ENCODE results near the gene EVA1A. TPM values are rescaled to one million over a fixed set of nuclear protein-coding genes. Genes with fewer than 3 reads are reported as not detected.

The EVA1A gene
- polyA plus RNA-seq, 3 donors, result not detected

- 70% methylated on average over 2 of the region's 5 CpGs for WGBS (ENCODE audit: insufficient coverage)
- H3K36me3 Mint-ChIP-seq, result no peaks in the 10 kb centered on the region
- no peak overlapping the region for H3K27ac ChIP-seq (ENCODE audit: low read depth in 1 of 2, low read length in 2 of 2)
- no peaks in the 10 kb centered on the region for H3K4me1 Mint-ChIP-seq
- peaks cover 0 to 5% (median under 1%) of the 10 kb centered on the region in 7 donors for H3K9me3 Mint-ChIP-seq
- no peak overlapping the region for H3K4me3 ChIP-seq (replicated peaks in 1 of 3; ENCODE audit: low read depth in 2 of 3, low read length in 3 of 3)
- no peaks in the 10 kb centered on the region for H3K9me3 ChIP-seq (replicated peaks in 1 of 2; ENCODE audit: control insufficient read depth in 1 of 2, insufficient read depth in 1 of 2, low read length in 2 of 2)
- intact Hi-C loops (cut with micrococcal nuclease), result no loop called here
- no peaks in the 10 kb centered on the region for H3K4me1 ChIP-seq (ENCODE audit: control insufficient read depth in 1 of 2, insufficient read depth in 2 of 2, low read length in 2 of 2)
- no peak overlapping the region for H3K4me2 ChIP-seq (replicated peaks; ENCODE audit: extremely low read depth, low read length, poor library complexity, severe bottlenecking)
- DNase-seq, result no peak
- H2AFZ ChIP-seq (ENCODE audit: insufficient read depth, low read depth, low read length, poor library complexity, severe bottlenecking), result no peak overlapping the region
- no peaks in the 10 kb centered on the region for H3K36me3 ChIP-seq (replicated peaks in 1 of 2; ENCODE audit: control insufficient read depth in 1 of 2, insufficient read depth in 2 of 2, low read length in 2 of 2)
- H3K27ac Mint-ChIP-seq, result no peak overlapping the region
- H4K20me1 ChIP-seq (ENCODE audit: insufficient read depth, low read length), result no peaks in the 10 kb centered on the region
- peaks cover 0 to 2% (median 2%) of the 10 kb centered on the region in 3 donors for H3K27me3 Mint-ChIP-seq (ENCODE audit: low read depth in 3 of 3)
- no peak overlapping the region for H3K9ac ChIP-seq (ENCODE audit: insufficient read depth, low read length, poor library complexity, severe bottlenecking)
- H3K4me3 Mint-ChIP-seq, result no peak overlapping the region
- no peaks in the 10 kb centered on the region for H3K79me2 ChIP-seq (ENCODE audit: insufficient read depth, low read length)
- H3K27me3 ChIP-seq (ENCODE audit: control insufficient read depth in 2 of 2, insufficient read depth in 2 of 2, low read length in 2 of 2), result no peaks in the 10 kb centered on the region
- TF ChIP-seq CTCF (IDR thresholded peaks at IDR 0.05), result no peak
Measured at GRCh38 chr2:75525434-75526310, 35.1 kb downstream of the EVA1A start.

GRCh38 chr2:75524276-75524911, 36.3 kb downstream of the EVA1A start:
- Mint-ChIP-seq H3K4me3 (no peak overlapping the region), H3K27me3 (ENCODE audit: low read depth in 3 of 3) (peaks cover 0 to 2% (median 2%) of the 10 kb centered on the region in 3 donors), H3K9me3 (peaks cover 0 to 5% (median 1%) of the 10 kb centered on the region in 7 donors), H3K27ac (no peak overlapping the region), H3K36me3 (no peaks in the 10 kb centered on the region), H3K4me1 (no peaks in the 10 kb centered on the region)
- H3K4me1 ChIP-seq (ENCODE audit: control insufficient read depth in 1 of 2, insufficient read depth in 2 of 2, low read length in 2 of 2), result no peaks in the 10 kb centered on the region
- no peak for TF ChIP-seq CTCF (IDR thresholded peaks at IDR 0.05)
- H3K27me3 ChIP-seq (ENCODE audit: control insufficient read depth in 2 of 2, insufficient read depth in 2 of 2, low read length in 2 of 2), result no peaks in the 10 kb centered on the region
- H3K9ac ChIP-seq (ENCODE audit: insufficient read depth, low read length, poor library complexity, severe bottlenecking), result no peak overlapping the region
- H2AFZ ChIP-seq (ENCODE audit: insufficient read depth, low read depth, low read length, poor library complexity, severe bottlenecking), result no peak overlapping the region
- no peaks in the 10 kb centered on the region for H3K36me3 ChIP-seq (replicated peaks in 1 of 2; ENCODE audit: control insufficient read depth in 1 of 2, insufficient read depth in 2 of 2, low read length in 2 of 2)
- H4K20me1 ChIP-seq (ENCODE audit: insufficient read depth, low read length), result no peaks in the 10 kb centered on the region
- H3K9me3 ChIP-seq (replicated peaks in 1 of 2; ENCODE audit: control insufficient read depth in 1 of 2, insufficient read depth in 1 of 2, low read length in 2 of 2), result no peaks in the 10 kb centered on the region
- H3K4me2 ChIP-seq (replicated peaks; ENCODE audit: extremely low read depth, low read length, poor library complexity, severe bottlenecking), result no peak overlapping the region
- WGBS (ENCODE audit: insufficient coverage), result 100% methylated on average over 1 of the region's 2 CpGs
- no peak overlapping the region for H3K4me3 ChIP-seq (replicated peaks in 1 of 3; ENCODE audit: low read depth in 2 of 3, low read length in 3 of 3)
- no peak for DNase-seq
- intact Hi-C loops (cut with micrococcal nuclease), result no loop called here
- H3K79me2 ChIP-seq (ENCODE audit: insufficient read depth, low read length), result no peaks in the 10 kb centered on the region
- no peak overlapping the region for H3K27ac ChIP-seq (ENCODE audit: low read depth in 1 of 2, low read length in 2 of 2)

Measured in CD14-positive monocyte (primary cell).